ENCODE results near the gene UQCC3. TPM values are rescaled to one million over a fixed set of nuclear protein-coding genes. Genes with fewer than 3 reads are reported as not detected.
"Not testable (repeated sequence)": the region's sequence is repeated elsewhere in the genome, so short reads cannot be mapped to it uniquely, and the experiment has no call there.

Gene UQCC3
- total RNA-seq, 1 donor from 2014 or later: 9.5 TPM

DNA sequence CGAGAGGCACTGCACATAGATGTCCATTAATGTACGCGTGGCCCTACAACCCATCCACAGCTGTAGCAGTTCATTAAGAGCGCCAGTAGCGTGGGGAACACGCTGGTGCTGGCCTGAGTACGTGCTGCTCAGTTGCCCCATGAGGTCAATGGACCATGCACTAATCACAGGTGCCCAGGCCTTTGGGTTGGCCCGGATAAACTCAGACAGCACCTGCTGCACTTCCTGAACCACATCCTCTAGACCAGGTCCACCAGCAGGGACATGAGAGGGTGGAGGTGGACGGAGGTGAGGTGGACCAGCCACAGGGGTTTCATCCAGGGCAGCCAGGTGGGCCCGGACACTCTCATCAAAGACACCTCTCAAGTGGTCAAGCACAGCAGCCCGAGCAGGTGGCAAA lies 22.0 kb upstream of the UQCC3 start:
- H3K27me3 Mint-ChIP-seq (ENCODE audit: low read depth): no peaks in the 10 kb centered on the region
- H3K9me3 Mint-ChIP-seq: no peaks in the 10 kb centered on the region
- peaks cover 22% of the 10 kb centered on the region for H3K4me1 Mint-ChIP-seq (ENCODE audit: low read depth)
- H3K27ac Mint-ChIP-seq: no peak overlapping the region
- DNase-seq (ENCODE audit: low spot score): no peak
- peaks cover 33% of the 10 kb centered on the region for H3K36me3 Mint-ChIP-seq (ENCODE audit: low read depth)
- intact Hi-C loops (cut with micrococcal nuclease): no loop called here
- H3K4me3 Mint-ChIP-seq (ENCODE audit: low read depth): no peak overlapping the region

DNA sequence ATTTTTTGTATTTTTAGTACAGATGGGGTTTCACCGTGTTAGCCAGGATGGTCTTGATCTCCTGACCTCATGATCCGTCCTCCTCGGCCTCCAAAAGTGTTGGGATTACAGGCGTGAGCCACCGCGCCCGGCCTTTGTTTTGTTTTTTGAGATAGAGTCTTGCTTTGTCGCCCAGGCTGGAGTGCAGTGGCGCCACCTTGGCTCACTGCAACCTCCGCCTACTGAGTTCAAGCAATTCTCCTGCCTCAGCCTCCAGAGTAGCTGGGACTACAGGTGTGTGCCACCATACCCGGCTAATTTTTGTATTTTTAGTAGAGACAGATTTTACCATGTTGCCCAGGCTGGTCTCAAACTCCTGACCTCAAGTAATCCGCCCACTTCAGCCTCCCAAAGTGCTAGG lies 21.2 kb upstream of the UQCC3 start:
- H3K9me3 Mint-ChIP-seq; H3K4me3 Mint-ChIP-seq (ENCODE audit: low read depth); H3K27ac Mint-ChIP-seq; H3K27me3 Mint-ChIP-seq (ENCODE audit: low read depth); DNase-seq (ENCODE audit: low spot score): not testable (repeated sequence)
- peaks cover 19% of the 10 kb centered on the region for H3K4me1 Mint-ChIP-seq (ENCODE audit: low read depth)
- peaks cover 27% of the 10 kb centered on the region for H3K36me3 Mint-ChIP-seq (ENCODE audit: low read depth)
- intact Hi-C loops (cut with micrococcal nuclease): loop anchor here (5.0 kb wide), 1 partner anchor 77 kb away; the partner anchor contains the start of genes HNRNPUL2 and TTC9C

DNA sequence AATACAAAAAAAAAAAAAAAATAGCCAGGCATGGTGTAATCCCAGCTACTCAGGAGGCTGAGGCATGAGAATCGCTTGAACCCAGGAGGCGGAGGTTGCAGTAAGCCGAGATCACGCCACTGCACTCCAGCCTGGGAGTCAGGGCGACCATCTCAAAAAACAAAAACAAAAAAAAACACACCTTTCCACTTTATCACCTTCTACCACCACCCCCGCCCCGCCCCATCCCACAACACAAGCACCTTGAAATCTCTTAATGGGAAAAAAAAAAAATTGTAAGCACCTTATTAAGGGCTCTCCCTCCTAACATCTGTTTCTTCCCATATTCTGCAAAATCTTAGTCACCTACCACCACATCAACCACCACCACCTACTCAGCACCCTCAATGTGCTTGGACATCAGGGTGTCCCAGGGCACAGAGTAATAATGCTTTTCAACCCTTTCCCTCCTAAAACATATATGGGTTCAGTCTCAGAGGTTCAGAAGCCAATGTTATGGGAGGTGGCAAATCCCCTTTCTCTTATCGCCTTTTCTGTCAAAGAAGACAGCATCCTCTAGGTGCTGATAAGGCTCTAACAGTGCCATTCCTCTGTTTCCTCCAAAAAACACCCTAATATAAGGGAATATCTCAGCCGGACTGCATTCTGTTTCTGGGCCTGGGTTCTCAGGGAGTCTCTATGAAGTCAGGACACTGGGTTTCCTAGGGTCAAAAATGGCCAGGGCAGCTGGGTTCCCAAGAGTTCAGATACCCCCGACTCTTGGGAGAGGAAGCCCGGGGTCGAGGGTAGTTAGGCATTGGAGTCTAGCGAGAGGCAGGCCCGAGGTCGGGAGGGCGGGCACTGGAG lies 19.1 kb upstream of the UQCC3 start:
- DNase-seq (ENCODE audit: low spot score): no peak

DNA sequence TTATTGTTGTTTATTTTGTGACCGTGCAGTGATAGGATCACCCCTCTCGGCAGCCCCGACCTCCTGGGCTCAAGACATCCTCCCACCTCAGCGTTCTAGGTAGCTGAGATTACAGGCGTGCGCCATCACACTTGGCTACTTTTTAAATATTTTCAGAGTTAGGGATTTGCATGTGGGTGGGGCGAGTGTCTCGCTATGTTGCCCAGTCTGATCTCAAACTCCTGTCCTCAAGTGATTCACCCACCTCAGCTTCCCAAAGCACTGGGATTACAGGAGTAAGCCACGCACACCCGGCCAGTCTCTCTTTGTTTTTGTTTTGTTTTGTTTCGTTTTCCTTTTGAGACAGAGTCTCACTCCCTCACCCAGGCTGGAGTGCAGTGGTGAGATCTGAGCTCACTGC lies 17.2 kb upstream of the UQCC3 start:
- Mint-ChIP-seq H3K4me1 (ENCODE audit: low read depth) (peaks cover 10% of the 10 kb centered on the region), H3K27ac (peak overlapping the region; percentile 25), H3K9me3 (no peaks in the 10 kb centered on the region), H3K27me3 (ENCODE audit: low read depth) (no peaks in the 10 kb centered on the region), H3K4me3 (ENCODE audit: low read depth) (peak overlapping the region; percentile 37), H3K36me3 (ENCODE audit: low read depth) (peaks cover 10% of the 10 kb centered on the region)
- intact Hi-C loops (cut with micrococcal nuclease): loop anchor here (5.0 kb wide), 1 partner anchor 73 kb away; the partner anchor contains the start of genes HNRNPUL2 and TTC9C
- DNase-seq (ENCODE audit: low spot score): no peak

More for the DNA sequence above, 19.1 kb upstream of the UQCC3 start:
- no peaks in the 10 kb centered on the region for H3K27me3 Mint-ChIP-seq (ENCODE audit: low read depth)
- peaks cover 10% of the 10 kb centered on the region for H3K4me1 Mint-ChIP-seq (ENCODE audit: low read depth)
- peak overlapping the region; percentile 92 for H3K27ac Mint-ChIP-seq
- H3K4me3 Mint-ChIP-seq (ENCODE audit: low read depth): peak overlapping the region; percentile 98
- intact Hi-C loops (cut with micrococcal nuclease): loop anchor here (1.0 to 5.0 kb wide), 4 partner anchors 19 to 75 kb away; partner anchors contain the start of genes EML3, HNRNPUL2, MTA2 and ROM1
- H3K36me3 Mint-ChIP-seq (ENCODE audit: low read depth): peaks cover 19% of the 10 kb centered on the region
- no peaks in the 10 kb centered on the region for H3K9me3 Mint-ChIP-seq

DNA sequence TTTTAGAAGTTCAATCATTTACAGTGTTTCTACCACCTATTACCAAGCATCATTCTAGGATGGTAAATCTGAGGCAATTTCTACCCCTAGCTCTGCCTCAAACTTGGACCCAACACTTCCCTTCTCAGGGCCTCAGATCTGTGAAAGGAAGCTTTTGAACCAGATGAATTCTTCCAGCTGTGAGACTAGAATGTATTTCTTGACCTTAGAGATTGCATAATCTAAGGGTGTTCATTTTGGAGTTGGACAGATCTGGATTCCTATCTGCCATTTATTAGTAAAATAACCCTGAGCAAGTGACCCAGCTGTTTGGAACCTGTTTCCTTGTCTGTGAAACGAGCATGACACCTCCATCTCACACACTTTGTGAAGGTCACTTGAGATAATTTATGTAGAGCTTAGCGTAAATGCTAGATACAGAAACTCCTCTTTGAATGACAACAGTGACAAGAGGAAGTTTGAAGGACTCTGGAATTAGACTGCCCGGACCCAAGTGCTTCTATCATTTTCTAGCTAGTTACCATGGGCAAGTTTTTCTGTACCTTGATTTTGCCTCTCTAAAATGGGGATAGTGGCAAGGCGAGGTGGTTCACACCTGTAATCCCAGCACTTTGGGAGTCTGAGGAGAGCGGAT lies 14.6 kb upstream of the UQCC3 start:
- Mint-ChIP-seq H3K27me3 (ENCODE audit: low read depth) (no peaks in the 10 kb centered on the region), H3K27ac (no peak overlapping the region), H3K4me1 (ENCODE audit: low read depth) (peaks cover 6% of the 10 kb centered on the region), H3K9me3 (no peaks in the 10 kb centered on the region), H3K36me3 (ENCODE audit: low read depth) (peaks cover 8% of the 10 kb centered on the region), H3K4me3 (ENCODE audit: low read depth) (no peak overlapping the region)
- intact Hi-C loops (cut with micrococcal nuclease): no loop called here
- DNase-seq (ENCODE audit: low spot score): no peak

DNA sequence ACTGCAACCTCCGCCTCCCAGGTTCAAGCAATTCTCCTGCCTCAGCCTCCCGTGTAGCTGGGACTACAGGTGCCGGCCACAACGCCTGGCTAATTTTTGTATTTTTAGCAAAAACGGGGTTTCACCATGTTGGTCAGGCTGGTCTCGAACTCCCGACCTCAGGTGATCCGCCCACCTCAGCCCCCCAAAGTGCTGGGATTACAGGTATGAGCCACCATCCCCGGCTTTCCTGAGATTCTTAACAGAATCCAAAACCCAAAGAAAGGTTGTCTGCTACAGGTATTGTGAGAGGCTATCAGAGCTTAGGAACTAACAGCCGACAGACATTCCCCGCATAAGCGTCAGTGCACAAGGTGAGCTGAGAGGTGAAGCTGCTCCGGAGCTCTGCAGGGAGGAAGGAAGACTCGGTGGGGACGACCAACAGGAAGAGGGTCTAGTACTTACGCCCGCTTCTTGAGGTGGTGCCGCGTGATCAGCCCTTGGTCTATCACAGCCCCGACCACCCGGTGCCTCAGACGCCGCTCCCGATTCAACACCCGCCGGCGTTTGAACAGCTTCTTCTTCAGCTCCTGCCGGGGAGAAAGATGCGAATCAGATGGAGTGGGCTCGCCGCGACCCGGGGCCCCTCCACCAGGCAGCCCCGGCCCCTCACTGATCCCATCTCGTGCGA lies 6.9 kb upstream of the UQCC3 start:
- Mint-ChIP-seq H3K9me3 (no peaks in the 10 kb centered on the region), H3K4me1 (ENCODE audit: low read depth) (peaks cover 25% of the 10 kb centered on the region), H3K27me3 (ENCODE audit: low read depth) (no peaks in the 10 kb centered on the region), H3K36me3 (ENCODE audit: low read depth) (peaks cover 59% of the 10 kb centered on the region), H3K4me3 (ENCODE audit: low read depth) (peak overlapping the region; percentile 97), H3K27ac (peak overlapping the region; percentile 78)
- intact Hi-C loops (cut with micrococcal nuclease): loop anchor here (1.0 to 2.0 kb wide), 4 partner anchors 8 to 74 kb away; partner anchors contain the start of genes EML3, GANAB, LBHD1 and ROM1
- peak; percentile 47 for DNase-seq (ENCODE audit: low spot score)

DNA sequence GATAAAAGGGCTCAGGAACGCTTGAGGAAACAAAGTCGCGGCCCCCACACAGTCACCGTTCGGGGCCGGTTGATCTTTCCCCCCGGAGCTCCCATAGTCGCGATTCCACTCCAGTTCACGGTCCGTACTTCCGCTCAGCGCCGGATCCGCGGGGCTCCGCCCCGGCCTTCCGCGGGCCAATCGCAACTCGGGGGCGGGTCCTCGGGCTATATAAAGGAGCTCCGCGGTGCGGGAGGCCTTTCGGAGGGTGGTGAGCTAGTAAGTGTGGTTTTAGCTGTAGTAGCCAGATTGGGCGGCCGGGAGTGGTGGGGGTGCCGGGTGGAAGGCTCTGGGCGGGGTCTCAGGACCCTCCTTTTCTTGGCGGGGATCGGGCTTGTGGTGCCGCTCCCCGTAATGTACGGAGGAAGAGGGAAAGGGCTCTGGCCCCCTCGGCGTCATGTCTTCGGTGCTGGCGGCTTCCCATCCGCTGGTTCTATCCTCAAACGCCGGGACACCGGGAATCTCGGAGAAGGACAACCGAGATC lies 6.3 kb upstream of the UQCC3 start, which contains the start of the genes C11orf98 and CSKMT:
Gene C11orf98, minus strand, starts transcription at position 136 of the 524 bp plus-strand sequence. Its CDS starts 41 bp downstream, at position 95.
Gene CSKMT, plus strand, starts transcription at position 238 of the 524 bp plus-strand sequence. CDS start 568 bp downstream, outside the sequence.
- no peaks in the 10 kb centered on the region for H3K27me3 Mint-ChIP-seq (ENCODE audit: low read depth)
- intact Hi-C loops (cut with micrococcal nuclease): loop anchor here (2.0 kb wide), 3 partner anchors 18 to 74 kb away; partner anchors contain the start of genes EML3, GANAB, ROM1 and TUT1
- peak within 1 kb of the TSS; percentile 97 for H3K4me3 Mint-ChIP-seq (ENCODE audit: low read depth)
- peak; percentile 95 for DNase-seq (ENCODE audit: low spot score)
- peaks cover 60% of the 10 kb centered on the region for H3K36me3 Mint-ChIP-seq (ENCODE audit: low read depth)
- H3K4me1 Mint-ChIP-seq (ENCODE audit: low read depth): peaks cover 29% of the 10 kb centered on the region
- H3K9me3 Mint-ChIP-seq: no peaks in the 10 kb centered on the region
- peak within 1 kb of the TSS; percentile 78 for H3K27ac Mint-ChIP-seq

DNA sequence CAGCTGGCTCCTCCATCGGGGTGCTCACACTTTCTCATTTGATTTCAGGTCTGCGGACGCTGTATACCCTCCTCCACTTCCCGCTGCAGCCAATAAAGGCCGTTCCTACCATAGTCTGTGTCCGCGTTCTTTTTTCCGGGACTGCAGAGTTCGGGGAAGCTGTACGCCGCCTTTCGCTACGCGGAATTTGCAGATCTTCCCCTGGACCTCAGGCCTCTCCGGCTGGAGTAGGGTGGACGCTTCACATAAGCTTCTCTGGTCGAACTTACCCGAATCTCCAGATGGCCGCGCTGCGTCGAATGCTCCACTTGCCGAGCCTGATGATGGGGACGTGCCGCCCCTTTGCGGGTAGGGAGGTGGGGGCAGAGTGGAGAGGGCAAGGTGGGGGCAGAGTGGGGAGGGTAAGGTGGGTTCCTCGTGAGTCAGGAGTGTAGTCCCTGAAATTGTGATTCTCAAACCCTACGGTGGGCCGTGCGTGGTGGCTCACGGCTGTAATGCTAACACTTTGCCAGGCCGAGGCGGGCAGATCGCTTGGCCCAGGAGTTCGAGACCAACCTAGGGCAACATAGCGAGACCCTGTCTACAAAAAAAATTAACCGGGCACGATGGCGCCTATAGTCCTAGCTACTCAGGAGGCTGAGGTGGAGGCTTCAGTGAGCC lies 5.7 kb upstream of the UQCC3 start:
- peak overlapping the region; percentile 97 for H3K4me3 Mint-ChIP-seq (ENCODE audit: low read depth)

DNA sequence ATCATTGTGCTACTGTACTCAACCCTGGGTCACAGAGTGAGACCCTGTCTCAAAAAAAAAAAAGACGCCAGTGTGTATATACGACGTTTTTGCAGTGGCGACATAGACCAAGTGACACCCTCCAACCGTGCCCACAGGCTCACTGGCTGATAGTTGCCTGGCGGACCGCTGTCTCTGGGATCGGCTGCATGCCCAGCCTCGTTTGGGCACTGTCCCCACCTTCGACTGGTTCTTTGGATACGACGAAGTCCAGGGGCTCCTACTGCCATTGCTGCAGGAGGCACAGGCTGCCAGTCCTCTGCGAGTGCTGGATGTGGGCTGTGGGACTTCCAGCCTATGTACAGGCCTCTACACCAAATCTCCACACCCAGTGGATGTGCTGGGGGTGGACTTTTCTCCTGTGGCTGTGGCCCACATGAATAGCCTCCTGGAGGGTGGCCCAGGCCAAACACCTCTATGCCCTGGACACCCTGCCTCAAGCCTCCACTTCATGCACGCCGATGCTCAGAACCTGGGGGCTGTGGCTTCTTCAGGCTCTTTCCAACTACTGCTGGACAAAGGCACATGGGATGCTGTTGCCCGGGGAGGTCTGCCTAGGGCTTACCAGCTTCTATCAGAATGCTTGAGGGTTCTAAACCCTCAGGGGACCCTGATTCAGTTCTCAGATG lies 5.1 kb upstream of the UQCC3 start:
- no peaks in the 10 kb centered on the region for H3K27me3 Mint-ChIP-seq (ENCODE audit: low read depth)
- no peaks in the 10 kb centered on the region for H3K9me3 Mint-ChIP-seq
- peak overlapping the region; percentile 97 for H3K4me3 Mint-ChIP-seq (ENCODE audit: low read depth)
- H3K4me1 Mint-ChIP-seq (ENCODE audit: low read depth): peaks cover 34% of the 10 kb centered on the region
- H3K36me3 Mint-ChIP-seq (ENCODE audit: low read depth): peaks cover 65% of the 10 kb centered on the region
- peak overlapping the region; percentile 78 for H3K27ac Mint-ChIP-seq
- intact Hi-C loops (cut with micrococcal nuclease): no loop called here
- DNase-seq (ENCODE audit: low spot score): no peak

More for the DNA sequence above, 5.7 kb upstream of the UQCC3 start:
- Mint-ChIP-seq H3K4me1 (ENCODE audit: low read depth) (peaks cover 33% of the 10 kb centered on the region), H3K36me3 (ENCODE audit: low read depth) (peaks cover 60% of the 10 kb centered on the region), H3K9me3 (no peaks in the 10 kb centered on the region), H3K27me3 (ENCODE audit: low read depth) (no peaks in the 10 kb centered on the region), H3K27ac (peak overlapping the region; percentile 78)
- intact Hi-C loops (cut with micrococcal nuclease): loop anchor here (2.0 kb wide), 3 partner anchors 19 to 75 kb away; partner anchors contain the start of genes EML3, GANAB, ROM1 and TUT1
- peak; percentile 36 for DNase-seq (ENCODE audit: low spot score)

DNA sequence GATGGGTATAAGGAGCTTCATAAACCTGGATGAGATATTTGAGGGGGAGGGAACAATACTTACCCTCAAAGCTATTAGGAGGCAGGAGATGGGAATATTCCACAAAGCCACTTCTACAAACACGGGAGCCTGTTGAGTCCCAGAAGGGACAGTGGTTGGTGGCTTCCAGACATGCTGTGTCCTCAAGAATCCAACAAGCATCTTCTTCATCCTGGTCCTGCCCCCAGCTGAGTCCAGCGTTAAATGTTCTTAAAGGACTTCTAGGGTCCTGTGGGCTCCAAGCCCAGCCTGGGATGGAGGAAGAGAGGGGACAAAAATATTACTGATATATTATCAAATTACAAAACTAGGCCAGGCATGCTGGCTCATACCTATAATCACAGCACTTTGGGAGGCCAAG lies 4.0 kb upstream of the UQCC3 start:
- H3K9me3 Mint-ChIP-seq: no peaks in the 10 kb centered on the region
- peak overlapping the region; percentile 9 for H3K27ac Mint-ChIP-seq
- H3K27me3 Mint-ChIP-seq (ENCODE audit: low read depth): no peaks in the 10 kb centered on the region
- H3K4me3 Mint-ChIP-seq (ENCODE audit: low read depth): peak overlapping the region; percentile 97
- no peak for DNase-seq (ENCODE audit: low spot score)
- peaks cover 37% of the 10 kb centered on the region for H3K4me1 Mint-ChIP-seq (ENCODE audit: low read depth)
- H3K36me3 Mint-ChIP-seq (ENCODE audit: low read depth): peaks cover 66% of the 10 kb centered on the region
- intact Hi-C loops (cut with micrococcal nuclease): no loop called here

DNA sequence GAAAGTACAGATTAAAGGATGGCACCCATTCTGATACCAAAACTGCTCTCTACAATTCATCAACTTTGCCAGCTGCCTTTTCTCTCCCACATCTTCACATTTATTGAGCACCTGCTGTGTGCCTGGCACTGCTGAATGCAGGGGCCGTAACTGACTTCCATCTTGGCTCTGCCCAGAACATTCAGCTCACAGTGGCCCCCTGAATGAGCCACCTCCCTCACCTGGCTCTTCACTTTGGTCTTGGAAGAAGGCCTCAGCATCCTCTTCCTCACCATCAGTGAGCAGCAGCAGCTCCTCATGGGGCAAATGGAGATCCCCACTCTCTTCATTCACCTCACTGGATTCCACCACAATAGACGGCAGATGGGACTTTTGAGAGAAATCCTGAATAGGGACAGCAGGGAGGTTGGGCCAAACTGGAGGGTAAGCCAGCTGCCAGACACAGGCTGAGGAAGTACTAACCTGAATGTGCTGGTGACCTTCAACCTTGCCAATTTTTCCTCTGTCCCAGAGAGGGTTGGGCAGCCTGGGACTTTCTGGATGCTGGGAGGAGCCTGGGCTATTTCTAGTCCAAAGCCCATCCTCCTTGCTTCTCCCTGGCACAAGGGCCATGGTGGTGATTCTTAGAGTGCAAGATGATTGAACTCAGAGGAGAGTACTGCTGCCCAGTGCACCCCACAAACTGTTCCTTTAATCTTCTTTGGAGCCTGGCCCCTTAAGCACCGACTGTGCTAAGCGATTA lies 1.9 kb upstream of the UQCC3 start:
- peaks cover 35% of the 10 kb centered on the region for H3K4me1 Mint-ChIP-seq (ENCODE audit: low read depth)
- H3K9me3 Mint-ChIP-seq: no peaks in the 10 kb centered on the region
- no peak for DNase-seq (ENCODE audit: low spot score)
- H3K27ac Mint-ChIP-seq: peak overlapping the region; percentile 96
- H3K36me3 Mint-ChIP-seq (ENCODE audit: low read depth): peaks cover 72% of the 10 kb centered on the region
- peak overlapping the region; percentile 97 for H3K4me3 Mint-ChIP-seq (ENCODE audit: low read depth)
- intact Hi-C loops (cut with micrococcal nuclease): loop anchor here (2.0 to 5.0 kb wide), 2 partner anchors 43 to 183 kb away; no protein-coding TSS in a partner anchor
- H3K27me3 Mint-ChIP-seq (ENCODE audit: low read depth): no peaks in the 10 kb centered on the region

All from activated T-helper 2 cell treated with anti-CD3 and anti-CD28 coated beads, Interferon-gamma antibody, Interleukin-2, Interleukin-4, amounts not matched to agents 10 μg/mL and 5 μg/mL and 100 μg/mL, durations not matched to agents 14 hours and 24 hours and 36 hours (primary cell).